HG03378 (cell line): Measurements from ENCODE around the gene SSX2B.
"Not testable (repeated sequence)": the region's sequence is repeated elsewhere in the genome, so short reads cannot be mapped to it uniquely, and the experiment has no call there.

ENCODE experiments used
- ATAC-seq: cut with Tn5 transposase; IDR thresholded peaks from one replicate; pipeline ENCODE4 v1.9.1; 2021; ENCODE audit warnings: mild to moderate bottlenecking, moderate library complexity; ENCODE audit not compliant: unreplicated experiment

The SSX2B gene

DNA sequence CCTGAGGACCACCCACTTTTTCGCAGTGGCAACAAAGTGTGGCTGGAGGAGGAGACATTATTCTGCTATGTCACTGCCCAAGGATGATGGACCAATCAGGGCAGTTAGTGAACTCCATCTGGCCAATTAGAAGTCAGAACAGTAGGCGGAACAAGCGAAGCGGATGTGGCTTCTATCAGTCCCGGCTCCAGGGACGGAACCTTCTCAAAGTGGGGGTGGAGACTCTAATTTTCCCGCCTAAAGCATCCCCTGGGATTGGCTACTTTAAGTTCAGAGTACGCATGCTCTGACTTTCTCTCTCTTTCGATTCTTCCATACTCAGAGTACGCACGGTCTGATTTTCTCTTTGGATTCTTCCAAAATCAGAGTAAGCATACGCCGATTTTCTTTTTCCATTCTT, at the start of gene SSX2B:
Gene SSX2B (plus strand): TSS at position 301 of the 400 bp plus-strand sequence. CDS start 1,429 bp downstream, outside the sequence.
- not testable (repeated sequence) for ATAC-seq

GRCh38 chrX:52707078-52707477, 44.0 kb upstream of the SSX2B start, which contains the start of gene SSX2:
TSS of gene SSX2 (minus strand) at chrX:52707178. CDS start at chrX:52705749, 1,429 bp downstream.
- ATAC-seq, result not testable (repeated sequence)

GRCh38 chrX:52765983-52766382, 14.9 kb downstream of the SSX2B start:
- not testable (repeated sequence) for ATAC-seq

DNA sequence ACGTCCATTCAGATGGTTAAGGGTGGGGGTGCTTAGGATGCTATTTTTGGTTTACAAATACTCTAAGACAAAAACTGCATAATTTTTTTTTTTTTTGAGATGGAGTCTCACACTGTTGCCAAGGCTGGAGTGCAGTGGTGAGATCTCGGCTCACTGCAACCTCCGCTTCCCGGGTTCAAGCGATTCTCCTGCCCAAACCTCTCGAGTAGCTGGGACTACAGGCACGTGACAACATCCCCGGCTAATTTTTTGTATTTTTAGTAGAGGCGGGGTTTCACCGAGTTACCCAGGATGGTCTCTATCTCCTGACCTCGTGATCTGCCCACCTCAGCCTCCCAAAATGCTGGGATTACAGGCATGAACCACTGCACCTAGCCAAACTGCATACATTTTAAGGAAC, 22.5 kb downstream of the SSX2B start:
- ATAC-seq, result not testable (repeated sequence)

DNA sequence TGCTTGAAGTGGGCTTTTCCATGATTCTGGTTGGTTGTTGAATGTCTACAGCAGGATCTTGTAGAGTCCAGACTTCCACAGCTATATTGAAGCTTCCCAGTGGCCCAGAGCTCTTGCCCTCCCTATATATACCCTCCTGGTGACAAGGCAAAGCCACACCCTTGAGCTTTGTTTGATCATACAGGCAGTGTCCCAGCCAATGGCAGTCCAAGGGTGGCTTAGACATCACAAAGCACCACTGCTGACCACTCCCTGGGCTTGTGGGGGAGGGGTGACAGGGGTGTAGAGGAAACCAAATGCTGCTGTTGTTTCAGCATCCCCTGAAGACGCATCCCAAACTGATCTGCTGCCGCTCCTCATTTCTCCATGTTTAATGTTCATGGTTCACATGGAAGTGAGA, 46.3 kb downstream of the SSX2B start, which contains the start of gene SPANXN5:
Gene SPANXN5 (minus strand): TSS at position 101 of the 400 bp plus-strand sequence. CDS start 79 bp downstream, at position 22.
- not testable (repeated sequence) for ATAC-seq

GRCh38 chrX:52804876-52805275, 53.8 kb downstream of the SSX2B start:
- ATAC-seq, result not testable (repeated sequence)
